Measurements from ENCODE around the gene NLGN1.

- TF ChIP-seq POLR2AphosphoS5 (IDR thresholded peaks at IDR 0.05; ENCODE audit: low read depth, low read length) = no peak
- TF ChIP-seq TAF1 (IDR thresholded peaks at IDR 0.05; ENCODE audit: borderline replicate concordance, insufficient read depth, low read length) = no peak
- TF ChIP-seq SIN3A (IDR thresholded peaks at IDR 0.05; ENCODE audit: borderline replicate concordance, insufficient read depth, low read length) = no peak
Measured at GRCh38 chr3:173567997-173568396, 170.5 kb downstream of the NLGN1 start.
